Omental fat pad (tissue), 4 donors: ENCODE measurements around the gene ATP4B. TPM values are rescaled to one million over a fixed set of nuclear protein-coding genes. Genes with fewer than 3 reads are reported as not detected.

ENCODE experiments used
- ATAC-seq: fragments of 150-250 bp; one replicate; pipeline ENCODE4 v1.9.1; 2016; ENCODE audit warnings: mild to moderate bottlenecking, moderate library complexity; ENCODE audit not compliant: low FRiP score
- DNase-seq: peaks from one replicate; pipeline ENCODE4 v3.0.0-alpha.2; 2019; ENCODE audit warnings: low spot score
- CTCF ChIP-seq, 3 donors: fragments of 450-650 bp; IDR thresholded peaks; one replicate each; pipeline ENCODE4 v1.5.1; 2016 to 2017; ENCODE audit warnings: antibody characterized with exemption in 3 of 3, mild to moderate bottlenecking in 3 of 3, moderate library complexity in 2 of 3
- total RNA-seq, 4 donors: library from RNA; depleted of rRNA; stranded (reverse); fragments of >200 nt; gene quantifications; one replicate each; pipeline ENCODE4 v1.1.0, GENCODE V29; 2016

The ATP4B gene
- total RNA-seq, 4 donors from 2014 or later: not detected

DNA sequence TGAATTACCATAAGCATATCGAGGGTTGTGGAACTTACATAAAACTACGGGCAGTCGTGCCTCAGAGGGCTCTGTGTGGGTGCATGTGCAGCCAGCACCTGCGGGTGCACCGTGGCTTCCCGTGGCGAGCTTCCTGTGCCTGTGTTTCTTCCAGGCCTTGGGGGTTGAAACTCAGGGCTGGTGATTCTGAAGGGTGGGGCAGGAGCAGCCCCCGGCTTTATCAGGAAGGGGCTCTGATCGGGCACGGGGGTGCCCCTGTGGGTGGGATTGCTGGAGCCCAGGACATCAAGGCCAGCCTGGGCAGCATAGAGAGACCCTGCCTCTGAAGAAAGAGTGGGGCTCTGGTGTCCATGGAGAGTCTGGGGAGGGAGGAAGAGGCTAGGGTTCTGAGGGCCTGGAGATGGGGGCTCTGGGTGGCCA is 11.1 kb downstream of the ATP4B start:
- DNase-seq (no peak), ATAC-seq (no peak)
- TF ChIP-seq CTCF (IDR thresholded peaks at IDR 0.05): no peak

- ATAC-seq: no peak
- no peak for DNase-seq
- no peak for TF ChIP-seq CTCF (IDR thresholded peaks at IDR 0.05)
Observed at GRCh38 chr13:113646376-113646775, 11.6 kb downstream of the ATP4B start.

DNA sequence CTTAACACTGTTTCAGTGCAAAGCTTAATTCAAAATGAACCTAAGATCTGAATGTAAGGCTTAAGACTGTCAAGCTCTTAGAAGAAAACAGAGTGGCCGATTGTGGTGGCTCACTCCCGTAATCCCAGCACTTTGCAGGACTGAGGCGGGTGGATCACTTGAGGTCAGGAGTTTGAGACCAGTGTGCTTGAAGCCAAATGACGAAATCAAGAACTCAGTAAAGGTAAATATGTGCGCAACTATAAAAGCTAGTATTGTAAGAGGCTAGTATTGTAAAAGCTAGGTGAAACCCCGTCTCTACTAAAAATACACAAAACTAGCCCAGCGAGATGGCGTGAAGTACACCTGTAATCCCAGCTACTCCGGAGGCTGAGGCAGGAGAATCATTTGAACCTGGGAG is 12.7 kb downstream of the ATP4B start:
- TF ChIP-seq CTCF (IDR thresholded peaks at IDR 0.05): no peak
- DNase-seq (no peak), ATAC-seq (no peak)

DNA sequence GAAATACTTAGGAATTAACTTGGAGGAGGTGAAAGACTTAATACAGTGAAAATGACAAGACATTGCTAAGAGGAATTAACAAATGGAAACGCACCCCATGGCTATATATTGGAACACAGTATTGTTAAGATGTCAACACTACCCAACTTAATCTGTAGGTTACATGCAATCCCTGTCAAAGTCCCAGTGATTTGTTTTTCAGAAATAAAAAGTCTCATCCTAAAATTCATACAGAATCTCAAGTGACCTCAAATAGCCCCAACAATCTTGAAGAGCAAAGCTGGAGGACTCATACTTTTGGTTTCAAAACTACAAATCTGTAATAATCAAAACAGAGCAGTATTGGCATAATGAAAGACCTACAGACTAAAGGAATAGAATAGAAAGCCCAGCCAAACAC is 13.2 kb downstream of the ATP4B start:
- ATAC-seq: no peak
- no peak for TF ChIP-seq CTCF (IDR thresholded peaks at IDR 0.05)
- no peak for DNase-seq

DNA sequence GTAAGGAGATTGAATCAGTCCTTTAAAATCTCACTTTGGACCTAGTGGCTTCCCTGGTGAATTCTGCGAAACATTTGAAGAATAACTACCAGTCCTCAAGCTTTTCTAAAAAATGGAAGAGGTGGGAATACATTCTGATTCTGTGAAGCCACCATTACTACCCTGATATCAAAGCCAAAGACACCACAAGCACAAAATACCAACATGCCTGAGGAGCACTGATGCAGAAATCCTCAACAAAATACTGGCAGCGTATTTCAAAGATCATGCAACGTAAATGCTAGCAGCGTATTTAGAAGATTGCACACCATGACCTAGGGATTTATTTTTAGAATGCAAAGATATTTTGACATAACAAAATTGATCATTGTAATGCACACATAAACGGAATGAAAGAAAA is 14.4 kb downstream of the ATP4B start:
- no peak for TF ChIP-seq CTCF (IDR thresholded peaks at IDR 0.05)
- ATAC-seq (no peak), DNase-seq (no peak)

DNA sequence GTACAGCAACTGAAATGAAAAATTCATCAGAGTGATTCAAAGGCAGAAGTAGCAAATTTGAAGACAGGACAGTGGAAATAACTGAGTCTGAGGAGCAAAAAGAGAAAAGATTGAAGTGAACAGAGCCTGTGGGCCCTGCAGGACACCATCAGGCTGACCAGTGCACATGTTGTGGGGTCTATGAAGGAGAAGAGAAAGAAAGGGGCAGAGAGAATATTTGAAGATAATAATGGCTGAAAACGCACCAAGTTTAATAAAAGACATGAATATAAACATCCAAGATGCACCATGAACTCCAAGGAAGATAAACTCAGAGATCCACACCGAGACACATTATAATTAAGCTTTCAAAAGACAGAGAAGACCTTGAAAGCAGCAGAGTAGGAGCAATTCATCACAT is 15.4 kb downstream of the ATP4B start:
- DNase-seq (no peak), ATAC-seq (no peak)
- TF ChIP-seq CTCF (IDR thresholded peaks at IDR 0.05): no peak

DNA sequence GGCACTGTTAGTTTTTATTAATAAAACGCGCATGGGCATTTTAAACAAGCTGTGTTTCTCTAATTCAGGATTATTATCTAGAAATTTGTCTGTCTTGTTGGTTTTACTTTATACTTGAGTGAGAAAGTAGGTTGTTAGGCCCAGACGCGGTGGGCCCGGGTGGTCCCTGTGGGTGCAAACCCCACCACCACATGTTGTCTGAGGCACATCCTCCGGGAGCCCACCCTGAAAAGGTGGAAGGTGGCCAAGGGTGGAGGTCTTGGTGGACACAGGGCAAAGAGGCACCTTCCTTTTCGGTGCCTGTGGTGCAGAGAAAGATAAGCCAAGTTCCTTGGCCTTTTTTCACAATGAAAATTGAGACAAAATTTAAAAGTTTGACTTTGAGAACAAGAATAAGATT is 16.6 kb downstream of the ATP4B start:
- DNase-seq: no peak
- ATAC-seq: no peak
- TF ChIP-seq CTCF (IDR thresholded peaks at IDR 0.05): no peak
